NCI-H187 (cell line): ENCODE data around the gene ZGLP1.
"Not testable (repeated sequence)": the region's sequence is repeated elsewhere in the genome, so short reads cannot be mapped to it uniquely, and the experiment has no call there.

Source experiments
- DNase-seq, 2 experiments: peaks; one replicate each; lab custom pipeline; 2025; lab: John Stamatoyannopoulos, UW

The ZGLP1 gene

GRCh38 chr19:10309423-10309822 lies at the start of gene ZGLP1:
Gene ZGLP1 (minus strand): TSS chr19:10309815.
- DNase-seq, result no peak

- DNase-seq, result no peak
Observed at GRCh38 chr19:10356431-10356830, 46.8 kb upstream of the ZGLP1 start.

GRCh38 chr19:10353793-10354391 lies 44.3 kb upstream of the ZGLP1 start:
- DNase-seq, result no peak

- peak in 1 of 2 experiments; percentile 12 for DNase-seq
Observed at GRCh38 chr19:10352764-10353671, 43.4 kb upstream of the ZGLP1 start.

GRCh38 chr19:10346509-10346908 lies 36.9 kb upstream of the ZGLP1 start:
- DNase-seq, result no peak

- DNase-seq, result no peak
Observed at GRCh38 chr19:10344780-10345179, 35.2 kb upstream of the ZGLP1 start.

- no peak for DNase-seq
Observed at GRCh38 chr19:10343495-10343894, 33.9 kb upstream of the ZGLP1 start.

GRCh38 chr19:10339977-10340376 lies 30.4 kb upstream of the ZGLP1 start:
- DNase-seq, result no peak

GRCh38 chr19:10339380-10339960 lies 29.9 kb upstream of the ZGLP1 start, which contains the start of gene ICAM3:
Gene ICAM3 (minus strand): TSS chr19:10339624. CDS start chr19:10339614, 10 bp downstream.
- DNase-seq, result no peak

GRCh38 chr19:10338940-10339339 lies 29.3 kb upstream of the ZGLP1 start:
- DNase-seq, result no peak

GRCh38 chr19:10336725-10337124 lies 27.1 kb upstream of the ZGLP1 start:
- not testable (repeated sequence) for DNase-seq

GRCh38 chr19:10335352-10335985 lies 25.9 kb upstream of the ZGLP1 start:
- DNase-seq, result no peak

- peak; percentile 37 to 50 for DNase-seq
Observed at GRCh38 chr19:10334588-10335351, 25.2 kb upstream of the ZGLP1 start.

GRCh38 chr19:10333758-10334587 lies 24.4 kb upstream of the ZGLP1 start:
- DNase-seq, result no peak

- peak; percentile 90 for DNase-seq
Observed at GRCh38 chr19:10332965-10333757, 23.5 kb upstream of the ZGLP1 start, which contains the start of gene RAVER1. Gene RAVER1 (minus strand): TSS chr19:10333529. CDS start chr19:10333507, 22 bp downstream.

- no peak for DNase-seq
Observed at GRCh38 chr19:10332158-10332964, 22.7 kb upstream of the ZGLP1 start.

- DNase-seq, result no peak
Observed at GRCh38 chr19:10329555-10329954, 19.9 kb upstream of the ZGLP1 start.

- DNase-seq, result no peak
Observed at GRCh38 chr19:10328558-10329429, 19.2 kb upstream of the ZGLP1 start.
